GM21515 (cell line): ENCODE data around the gene GRAMD2B.
"Not testable (repeated sequence)": the region's sequence is repeated elsewhere in the genome, so short reads cannot be mapped to it uniquely, and the experiment has no call there.

ENCODE experiments used
- ATAC-seq: cut with Tn5 transposase; IDR thresholded peaks from one replicate; pipeline ENCODE4 v1.9.1; 2021; ENCODE audit not compliant: unreplicated experiment

GRAMD2B gene

DNA sequence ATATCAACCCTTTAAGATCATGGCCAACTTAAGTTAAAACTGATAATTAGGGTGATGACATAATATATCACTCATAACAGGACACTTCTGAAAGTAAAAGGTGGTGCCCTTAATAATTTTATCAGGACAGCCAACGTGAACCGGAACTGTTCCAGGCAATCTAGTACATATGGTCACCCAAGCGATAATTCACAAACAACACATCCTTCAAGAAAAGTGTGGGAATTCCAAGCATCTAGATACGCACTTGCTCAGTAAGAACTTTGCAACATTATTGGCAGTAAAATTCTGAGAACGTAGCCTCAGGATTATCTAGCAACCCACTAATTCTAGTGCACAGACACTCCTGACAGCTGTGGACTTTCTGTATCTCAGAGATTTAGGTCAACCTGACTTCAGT is 86.1 kb downstream of the GRAMD2B start:
- ATAC-seq, result no peak

DNA sequence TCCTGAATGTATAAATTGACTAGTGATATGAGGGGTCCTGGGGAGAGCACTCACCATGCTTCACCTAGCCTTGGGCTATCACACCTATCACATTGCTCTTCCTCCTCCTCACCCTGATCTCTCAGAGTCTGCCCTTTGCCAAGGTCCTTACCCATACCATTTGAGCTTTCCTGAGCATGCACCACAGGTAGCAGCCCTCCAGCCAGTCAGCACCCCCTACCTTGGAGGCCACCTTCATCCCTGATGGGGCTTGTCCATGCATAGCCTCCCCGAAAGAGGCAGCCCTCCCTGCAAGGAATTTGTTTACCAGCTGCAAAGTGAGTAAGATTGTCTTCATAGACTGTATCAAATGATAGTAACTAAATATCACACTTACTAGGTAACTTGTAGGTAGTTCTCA is 88.8 kb downstream of the GRAMD2B start:
- no peak for ATAC-seq

DNA sequence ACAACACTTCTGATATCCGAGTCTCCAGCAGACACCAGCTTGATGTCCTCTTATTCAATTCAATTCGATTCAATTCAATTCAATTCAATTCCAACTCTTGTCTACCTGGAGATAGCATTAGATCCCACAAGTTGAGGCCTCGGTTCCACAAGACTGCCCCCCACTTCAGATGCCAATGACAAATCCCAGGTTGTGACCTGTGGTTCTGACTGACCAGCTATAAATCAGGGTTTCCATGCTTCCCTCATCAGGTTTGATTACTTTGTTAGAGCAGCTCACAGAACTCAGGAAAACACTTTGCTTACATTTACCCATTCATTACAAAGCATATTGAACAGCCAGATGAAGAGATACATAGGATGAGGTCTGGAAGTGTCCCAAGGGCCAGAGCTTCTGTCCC is 89.2 kb downstream of the GRAMD2B start:
- ATAC-seq, result no peak

- no peak for ATAC-seq
Measured at GRCh38 chr5:126513302-126513701, 90.1 kb downstream of the GRAMD2B start.

GRCh38 chr5:126513703-126514102 is 90.5 kb downstream of the GRAMD2B start:
- no peak for ATAC-seq

- ATAC-seq, result no peak
Measured at GRCh38 chr5:126514131-126514557, 90.9 kb downstream of the GRAMD2B start.

- no peak for ATAC-seq
Measured at GRCh38 chr5:126514558-126515141, 91.4 kb downstream of the GRAMD2B start.

DNA sequence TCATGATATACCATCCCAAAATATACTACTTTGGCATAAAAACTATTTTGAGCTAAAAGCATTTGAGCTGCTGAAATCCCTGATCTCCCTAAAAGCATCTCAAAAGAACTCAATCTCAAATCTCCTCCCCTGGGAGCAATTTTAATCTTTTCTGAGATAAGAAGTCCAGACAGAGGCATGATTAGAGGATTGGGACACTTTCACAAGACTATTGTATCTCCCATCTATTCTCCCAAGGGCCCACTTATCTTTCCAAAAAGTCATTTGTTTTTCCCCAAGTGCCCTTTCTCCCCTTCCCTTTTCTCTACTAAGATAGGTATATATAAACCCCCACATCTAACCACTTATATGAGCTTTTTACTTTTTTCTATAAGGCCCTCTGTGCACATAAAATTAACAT is 92.1 kb downstream of the GRAMD2B start:
- ATAC-seq, result no peak

DNA sequence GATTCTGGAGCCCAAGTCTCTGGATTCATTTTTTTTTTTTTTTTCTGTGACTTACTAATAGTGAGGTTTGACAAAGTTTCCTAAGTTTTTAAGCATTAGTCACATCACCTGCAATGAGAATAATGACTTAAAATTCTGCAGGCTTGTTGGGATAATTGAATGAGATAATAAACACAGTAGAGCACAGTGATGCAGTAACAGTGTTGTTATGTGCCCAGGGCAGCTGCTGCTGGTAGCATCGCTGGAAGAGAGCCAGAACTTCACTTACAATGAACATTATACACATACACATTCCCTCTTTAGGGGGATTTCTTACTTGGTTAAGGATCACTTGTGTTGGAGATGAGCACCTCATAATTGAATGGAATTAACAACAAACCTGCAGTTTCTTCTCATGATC is 92.9 kb downstream of the GRAMD2B start:
- ATAC-seq, result no peak

- no peak for ATAC-seq
Measured at GRCh38 chr5:126516852-126517251, 93.6 kb downstream of the GRAMD2B start.

- not testable (repeated sequence) for ATAC-seq
Measured at GRCh38 chr5:126519223-126519622, 96.0 kb downstream of the GRAMD2B start.

GRCh38 chr5:126519637-126520592 is 96.7 kb downstream of the GRAMD2B start:
- no peak for ATAC-seq

- no peak for ATAC-seq
Measured at GRCh38 chr5:126520593-126520953, 97.4 kb downstream of the GRAMD2B start.

DNA sequence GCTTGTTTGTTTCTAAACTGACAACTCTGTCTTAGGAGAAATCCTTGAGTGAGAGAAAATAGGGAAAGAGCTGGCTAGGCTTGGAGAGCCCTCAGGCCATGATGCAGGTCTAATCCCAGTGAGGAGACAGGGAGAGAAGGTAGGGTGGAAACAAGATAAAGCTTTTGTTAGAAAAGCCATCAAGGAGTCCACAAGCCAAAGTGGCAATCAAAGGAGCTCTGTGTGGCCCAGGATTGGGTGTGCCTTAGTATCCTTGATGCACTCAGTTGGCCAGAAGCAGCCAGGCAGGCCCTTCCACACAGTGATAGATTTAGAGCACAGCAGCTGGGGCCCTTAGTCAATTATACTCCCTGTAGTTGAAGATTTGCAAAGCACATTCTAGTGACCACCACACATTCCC is 97.9 kb downstream of the GRAMD2B start:
- ATAC-seq, result no peak

DNA sequence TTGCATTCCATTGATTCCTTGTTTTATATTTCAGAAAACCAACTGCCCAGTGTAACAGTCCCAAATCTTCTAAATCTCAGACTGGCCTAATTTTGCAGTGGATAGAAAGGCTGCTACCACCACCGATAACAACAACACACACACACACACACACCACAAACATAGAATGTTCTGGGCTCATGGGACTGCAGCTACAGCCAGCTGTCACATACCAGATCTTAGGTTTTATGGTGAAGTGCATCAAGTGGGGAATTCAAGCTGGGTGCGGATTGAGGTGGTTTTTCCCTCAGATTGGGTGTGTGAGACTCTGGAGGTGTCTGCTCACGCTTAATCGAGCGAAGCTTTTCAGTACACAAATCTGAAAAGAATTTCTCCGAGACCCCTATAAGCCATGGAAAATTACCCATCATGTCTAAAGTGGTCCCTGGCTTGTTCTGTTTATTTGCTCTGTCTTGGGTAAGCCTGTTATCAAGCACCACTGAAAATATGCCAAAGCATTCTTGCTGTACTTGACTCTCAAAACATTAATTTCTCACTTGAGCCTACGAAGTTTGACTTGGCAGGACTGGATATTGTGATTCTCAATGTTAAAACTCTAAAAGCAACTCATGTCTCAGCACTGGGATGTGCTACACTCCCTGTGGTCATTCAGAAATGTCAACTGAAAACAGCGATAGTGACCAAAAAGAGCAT is 100.8 kb downstream of the GRAMD2B start:
- no peak for ATAC-seq

- no peak for ATAC-seq
Measured at GRCh38 chr5:126525630-126526245, 102.5 kb downstream of the GRAMD2B start.

DNA sequence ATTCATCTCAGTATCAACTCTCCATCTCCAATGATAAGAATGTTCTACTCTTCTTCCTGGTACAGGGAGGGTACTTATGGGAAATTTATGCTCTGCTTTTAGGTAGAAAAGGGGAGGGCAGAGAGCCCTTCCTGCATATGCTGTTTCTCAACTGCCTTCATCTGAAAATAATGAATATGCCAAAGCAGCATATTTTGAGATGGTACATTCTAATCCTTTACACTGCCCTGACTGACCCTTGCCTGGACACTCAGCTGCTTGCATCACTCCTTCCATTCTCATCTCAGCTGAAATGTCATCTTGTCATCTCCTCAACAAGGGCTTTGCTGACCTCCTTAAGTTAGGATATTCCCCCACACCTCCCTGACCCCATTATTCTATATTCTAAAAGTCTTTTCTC is 103.3 kb downstream of the GRAMD2B start:
- no peak for ATAC-seq

DNA sequence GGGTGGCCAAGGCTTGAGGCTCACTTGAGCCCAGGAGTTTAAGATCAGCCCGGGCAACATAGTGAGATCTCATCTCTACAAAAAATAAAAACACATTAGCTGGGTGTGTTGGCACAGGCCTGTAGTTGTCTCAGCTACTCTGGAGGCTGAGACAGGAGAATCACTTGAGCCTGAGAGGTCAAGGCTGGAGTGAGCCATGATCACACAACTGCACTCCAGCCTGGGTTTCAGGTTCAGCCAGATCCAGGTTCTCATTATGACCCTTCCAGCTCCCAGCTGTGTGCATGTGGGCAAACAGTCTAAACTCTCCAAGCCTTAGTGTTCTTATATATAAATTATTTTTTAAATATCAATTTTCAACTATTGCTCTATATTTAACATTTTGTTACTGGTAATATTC is 103.9 kb downstream of the GRAMD2B start:
- no peak for ATAC-seq

DNA sequence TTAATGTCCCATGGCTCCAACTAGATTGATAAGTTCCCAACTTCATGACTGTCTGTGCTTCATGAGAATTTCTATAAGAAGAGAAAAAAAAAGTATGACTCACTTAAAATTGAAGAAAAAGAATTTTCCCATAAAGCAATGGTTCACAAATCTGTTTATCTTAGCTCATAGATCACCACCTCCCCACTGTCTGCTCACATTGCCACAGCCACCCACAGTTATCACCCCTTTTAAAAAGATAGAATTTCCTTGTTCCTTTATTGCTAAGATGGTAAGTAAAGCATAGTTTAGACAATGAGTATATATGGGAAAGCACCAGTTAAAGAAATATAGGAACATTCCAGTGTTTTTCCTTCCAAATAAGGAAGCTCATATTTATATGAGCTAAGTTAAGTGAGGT is 104.7 kb downstream of the GRAMD2B start:
- no peak for ATAC-seq

GRCh38 chr5:126531543-126532120 is 108.4 kb downstream of the GRAMD2B start:
- ATAC-seq, result no peak

DNA sequence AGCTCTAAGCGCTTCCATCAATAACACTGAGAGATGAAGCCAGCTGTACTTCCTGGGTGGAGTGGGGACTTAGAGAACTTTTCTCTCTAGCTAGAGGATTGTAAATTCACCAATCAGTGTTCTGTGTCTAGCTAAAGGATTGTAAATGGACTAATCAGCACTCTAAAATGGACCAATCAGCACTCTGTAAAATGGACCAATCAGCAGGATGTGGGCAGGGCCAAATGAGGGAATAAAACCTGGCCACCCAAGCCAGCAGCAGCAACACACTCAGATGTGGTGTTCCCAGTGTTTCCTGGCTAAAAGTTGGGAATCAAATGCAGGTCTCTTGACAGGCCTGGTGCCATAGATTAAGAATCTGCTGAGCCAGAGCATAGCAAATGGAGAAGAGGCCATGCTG is 111.3 kb downstream of the GRAMD2B start:
- no peak for ATAC-seq
